ENCODE measurements around the gene EFNA4.

Gene EFNA4

GRCh38 chr1:155084722-155085503 is 21.4 kb downstream of the EFNA4 start (continued):
- no peak for TF ChIP-seq PRDM6 (tag by site-specific recombination; IDR thresholded peaks at IDR 0.05)
- TF ChIP-seq ZNF704 (tag by site-specific recombination; IDR thresholded peaks at IDR 0.05), result no peak
- TF ChIP-seq PBX3 (CRISPR knock-in tag; IDR thresholded peaks at IDR 0.05), result 0 out of 2 replicates have a peak, but pooled peaks have one; percentile 79
- TF ChIP-seq ZSCAN18 (tag by site-specific recombination; IDR thresholded peaks at IDR 0.05), result no peak
- TF ChIP-seq ZNF146 (tag by site-specific recombination; IDR thresholded peaks at IDR 0.05), result no peak
- TF ChIP-seq ZNF639 (tag by site-specific recombination; IDR thresholded peaks at IDR 0.05), result peak; percentile 78
- no peak for TF ChIP-seq ZNF585B (tag by site-specific recombination; IDR thresholded peaks at IDR 0.05)
- no peak for TF ChIP-seq ZNF621 (tag by site-specific recombination; IDR thresholded peaks at IDR 0.05)
- TF ChIP-seq ZNF311 (tag by site-specific recombination; IDR thresholded peaks at IDR 0.05; ENCODE audit: borderline replicate concordance), result no peak
- TF ChIP-seq ZNF624 (tag by site-specific recombination; IDR thresholded peaks at IDR 0.05), result no peak
- no peak for TF ChIP-seq ZBTB7A (tag by site-specific recombination; IDR thresholded peaks at IDR 0.05; ENCODE audit: low read depth)
- TF ChIP-seq BCL6B (tag by site-specific recombination; IDR thresholded peaks at IDR 0.05), result no peak
- TF ChIP-seq KLF17 (tag by site-specific recombination; IDR thresholded peaks at IDR 0.05), result peak; percentile 81
- TF ChIP-seq ZNF132 (tag by site-specific recombination; IDR thresholded peaks at IDR 0.05; ENCODE audit: borderline replicate concordance), result no peak
- TF ChIP-seq ZBTB49 (tag by site-specific recombination; IDR thresholded peaks at IDR 0.05; ENCODE audit: low read depth), result no peak
- TF ChIP-seq TSHZ1 (tag by site-specific recombination; IDR thresholded peaks at IDR 0.05; ENCODE audit: borderline replicate concordance), result peak; percentile 36; the same call in 1 of the 2 replicates
- no peak for TF ChIP-seq ZNF664 (tag by site-specific recombination; IDR thresholded peaks at IDR 0.05)
- TF ChIP-seq SALL2 (tag by site-specific recombination; IDR thresholded peaks at IDR 0.05; ENCODE audit: borderline replicate concordance), result no peak
- no peak for TF ChIP-seq GLI4 (tag by site-specific recombination; IDR thresholded peaks at IDR 0.05)
- peak; percentile 47; the same call in 1 of the 2 replicates for TF ChIP-seq MZF1 (tag by site-specific recombination; IDR thresholded peaks at IDR 0.05; ENCODE audit: borderline replicate concordance)
- TF ChIP-seq ZNF555 (tag by site-specific recombination; conservative IDR thresholded peaks at IDR 0.05), result no peak
- no peak for TF ChIP-seq ZNF596 (tag by site-specific recombination; IDR thresholded peaks at IDR 0.05)
